H9 (cell line): ENCODE data around the gene EHD3. TPM values are rescaled to one million over a fixed set of nuclear protein-coding genes. Genes with fewer than 3 reads are reported as not detected.
A peak's percentile ranks its signal among the peaks of the same experiment; 100 is the strongest.

ENCODE experiments used
- DNase-seq: peaks from one replicate; pipeline ENCODE4 v3.0.0-alpha.2; 2017
- H2AFZ ChIP-seq: one replicate; pipeline ENCODE4 v1.6.1; 2013; ENCODE audit warnings: mild to moderate bottlenecking, low read length, control low read depth, moderate library complexity
- H2AK5ac ChIP-seq: 2 replicates; pipeline ENCODE4 v1.6.1; 2013; ENCODE audit warnings: low read length, control low read depth, mixed read lengths; ENCODE audit not compliant: insufficient read length
- H2BK120ac ChIP-seq: one replicate; pipeline ENCODE4 v1.6.1; 2013; ENCODE audit warnings: low read depth, mild to moderate bottlenecking, low read length, control low read depth, inconsistent platforms; ENCODE audit not compliant: poor library complexity, severe bottlenecking
- H2BK12ac ChIP-seq: 2 replicates; pipeline ENCODE4 v1.6.1; 2013; ENCODE audit warnings: low read length, control low read depth, mixed read lengths, low read depth; ENCODE audit not compliant: insufficient read length
- H2BK15ac ChIP-seq: 2 replicates; pipeline ENCODE4 v1.6.1; 2013; ENCODE audit warnings: low read depth, low read length, control low read depth
- H2BK20ac ChIP-seq: one replicate; pipeline ENCODE4 v1.6.1; 2013; ENCODE audit warnings: low read depth, mild to moderate bottlenecking, low read length, control low read depth, inconsistent platforms; ENCODE audit not compliant: poor library complexity, severe bottlenecking
- H2BK5ac ChIP-seq: 2 replicates; pipeline ENCODE4 v1.6.1; 2013; ENCODE audit warnings: low read length, control low read depth, mixed read lengths; ENCODE audit not compliant: insufficient read length
- H3K14ac ChIP-seq: 2 replicates; pipeline ENCODE4 v1.6.1; 2013; ENCODE audit warnings: low read length, control low read depth; ENCODE audit not compliant: insufficient read depth
- H3K18ac ChIP-seq: 2 replicates; pipeline ENCODE4 v1.6.1; 2013; ENCODE audit warnings: low read depth, mild to moderate bottlenecking, mixed read lengths, low read length, control low read depth; ENCODE audit not compliant: insufficient read length
- H3K23ac ChIP-seq: 2 replicates; pipeline ENCODE4 v1.6.1; 2013; ENCODE audit warnings: low read length, control low read depth, mixed read lengths, low read depth; ENCODE audit not compliant: insufficient read length
- H3K23me2 ChIP-seq: 2 replicates; pipeline ENCODE4 v1.6.1; 2013; ENCODE audit warnings: low read depth, mild to moderate bottlenecking, mixed read lengths, low read length, control low read depth; ENCODE audit not compliant: insufficient read length, poor library complexity, severe bottlenecking
- H3K27ac ChIP-seq: 2 replicates; pipeline ENCODE4 v1.5.1; 2013; ENCODE audit warnings: low read length, control low read depth, mixed read lengths, low read depth; ENCODE audit not compliant: insufficient read length
- H3K27me3 ChIP-seq: 2 replicates; pipeline ENCODE4 v1.6.1; 2013; ENCODE audit warnings: low read length, control low read depth, inconsistent platforms; ENCODE audit not compliant: insufficient read depth
- H3K4ac ChIP-seq: 2 replicates; pipeline ENCODE4 v1.6.1; 2013; ENCODE audit warnings: low read depth, mild to moderate bottlenecking, control low read depth, inconsistent platforms, low read length, moderate library complexity
- H3K4me1 ChIP-seq: 2 replicates; pipeline ENCODE4 v1.6.1; 2013; ENCODE audit warnings: low read length, control low read depth, inconsistent platforms; ENCODE audit not compliant: insufficient read depth
- H3K4me2 ChIP-seq: 2 replicates; pipeline ENCODE4 v1.6.1; 2013; ENCODE audit warnings: low read length, control low read depth, mixed read lengths; ENCODE audit not compliant: insufficient read length, insufficient read depth
- H3K56ac ChIP-seq: 2 replicates; pipeline ENCODE4 v1.6.1; 2013; ENCODE audit warnings: low read depth, mild to moderate bottlenecking, mixed read lengths, low read length, control low read depth; ENCODE audit not compliant: insufficient read length
- H3K79me1 ChIP-seq: 2 replicates; pipeline ENCODE4 v1.6.1; 2013; ENCODE audit warnings: low read depth, mild to moderate bottlenecking, moderate library complexity, low read length, control low read depth, inconsistent platforms; ENCODE audit not compliant: insufficient read depth, poor library complexity, severe bottlenecking
- H3K79me2 ChIP-seq: 2 replicates; pipeline ENCODE4 v1.6.1; 2013; ENCODE audit warnings: low read length, control low read depth, inconsistent platforms; ENCODE audit not compliant: insufficient read depth
- H3K9ac ChIP-seq: 2 replicates; pipeline ENCODE4 v1.6.1; 2013; ENCODE audit warnings: low read length, control low read depth, mixed read lengths; ENCODE audit not compliant: insufficient read length; ENCODE audit errors: extremely low read depth
- H3K9me3 ChIP-seq: one replicate; pipeline ENCODE4 v1.6.1; 2013; ENCODE audit warnings: low read depth, low read length, inconsistent platforms; ENCODE audit not compliant: control insufficient read depth
- H3T11ph ChIP-seq: one replicate; pipeline ENCODE4 v1.6.1; 2013; ENCODE audit warnings: mild to moderate bottlenecking, low read length, control low read depth, inconsistent platforms
- H4K20me1 ChIP-seq: one replicate; pipeline ENCODE4 v1.6.1; 2013; ENCODE audit not compliant: control insufficient read depth, insufficient read length, insufficient read depth
- H4K5ac ChIP-seq: 2 replicates; pipeline ENCODE4 v1.6.1; 2013; ENCODE audit warnings: low read depth, mild to moderate bottlenecking, mixed read lengths, low read length, control low read depth; ENCODE audit not compliant: insufficient read length
- H4K8ac ChIP-seq: replicated peaks from 2 replicates; pipeline ENCODE4 v1.6.1; 2013; ENCODE audit warnings: low read length, control low read depth, mixed read lengths, low read depth; ENCODE audit not compliant: insufficient read length
- H4K91ac ChIP-seq: 2 replicates; pipeline ENCODE4 v1.6.1; 2013; ENCODE audit warnings: low read depth, mild to moderate bottlenecking, moderate library complexity, mixed read lengths, low read length, control low read depth; ENCODE audit not compliant: insufficient read length
- H3K27ac Mint-ChIP-seq, 3 experiments: 2 replicates in 2 of 3; 3 replicates in 1 of 3; pipeline ENCODE4 v1.8.0; 2020 to 2021; ENCODE audit warnings: mixed read lengths in 3 of 3, mild to moderate bottlenecking in 1 of 3, moderate library complexity in 1 of 3
- H3K27me3 Mint-ChIP-seq: 2 replicates; pipeline ENCODE4 v1.8.0; 2021; ENCODE audit warnings: low read depth, mild to moderate bottlenecking, moderate library complexity, mixed read lengths
- H3K36me3 Mint-ChIP-seq, 3 experiments: 2 replicates in 2 of 3; 3 replicates in 1 of 3; pipeline ENCODE4 v1.8.0; 2020 to 2021; ENCODE audit warnings: low read depth in 3 of 3, mixed read lengths in 3 of 3; ENCODE audit not compliant: insufficient read depth in 1 of 3
- H3K4me1 Mint-ChIP-seq, 2 experiments: 2 replicates each; pipeline ENCODE4 v1.8.0; 2020; ENCODE audit warnings: mixed read lengths in 2 of 2
- H3K4me3 Mint-ChIP-seq, 2 experiments: 2 replicates in 1 of 2; 3 replicates in 1 of 2; pipeline ENCODE4 v1.8.0; 2020 to 2021; ENCODE audit warnings: mild to moderate bottlenecking in 2 of 2, mixed read lengths in 2 of 2, moderate library complexity in 1 of 2
- H3K9me3 Mint-ChIP-seq, 2 experiments: 2 replicates in 1 of 2; 3 replicates in 1 of 2; pipeline ENCODE4 v1.8.0; 2020; ENCODE audit warnings: mild to moderate bottlenecking in 2 of 2, mixed read lengths in 2 of 2, moderate library complexity in 1 of 2
- CTCF ChIP-seq: fragments of 200-600 bp; sonication (generic); conservative IDR thresholded peaks from 3 replicates; pipeline ENCODE4 v1.8.0; 2021; ENCODE audit warnings: antibody characterized with exemption, mild to moderate bottlenecking
- WGBS: extraction: QIAGEN DNeasy Blood & Tissue Kit; methylation state at CpG from one replicate; pipeline ENCODE4 v1.1.7; 2013; ENCODE audit warnings: missing lambda C conversion rate, low lambda C conversion rate, mixed read lengths; ENCODE audit not compliant: insufficient read length; ENCODE audit errors: extremely low coverage; 5-methylcytosine and 5-hydroxymethylcytosine counted together
- total RNA-seq: library from RNA; stranded (reverse); gene quantifications from 2 replicates; pipeline ENCODE4 v1.2.1, GENCODE V29; 2021

Gene EHD3
- total RNA-seq, 1 experiment from 2014 or later, result 8.3 TPM

- no peak overlapping the region for H2BK12ac ChIP-seq
- H4K20me1 ChIP-seq, result no peaks in the 10 kb centered on the region
- no peak overlapping the region for H4K8ac ChIP-seq
- H2BK20ac ChIP-seq, result no peak overlapping the region
- H3K4me2 ChIP-seq, result no peak overlapping the region
- H3K4me1 ChIP-seq, result no peaks in the 10 kb centered on the region
- no peaks in the 10 kb centered on the region for H3K79me2 ChIP-seq
- no peak overlapping the region for H3K18ac ChIP-seq
- H3K9me3 ChIP-seq, result no peaks in the 10 kb centered on the region
- Mint-ChIP-seq H3K9me3 (no peaks in the 10 kb centered on the region), H3K36me3 (peaks cover 2 to 20% (median 9%) of the 10 kb centered on the region in 3 experiments; a peak in 4 of 7 replicates), H3K4me3 (no peak overlapping the region), H3K4me1 (peaks cover 5 to 22% of the 10 kb centered on the region in 2 experiments), H3K27me3 (no peaks in the 10 kb centered on the region; the same call in 1 of the 2 replicates), H3K27ac (no peak overlapping the region)
- H2BK5ac ChIP-seq, result no peak overlapping the region
- no peak overlapping the region for H3K4ac ChIP-seq
- no peak overlapping the region; the same call in 1 of the 2 replicates for H2BK15ac ChIP-seq
- no peak overlapping the region for H3K9ac ChIP-seq
- no peak overlapping the region for H2BK120ac ChIP-seq
- no peak overlapping the region for H3K23ac ChIP-seq
- H2AFZ ChIP-seq, result no peak overlapping the region
- H3K56ac ChIP-seq, result no peak overlapping the region
- no peaks in the 10 kb centered on the region for H3K23me2 ChIP-seq
- peak; percentile 8 for DNase-seq
- H4K5ac ChIP-seq, result no peak overlapping the region
- WGBS, result no CpG with 5 or more reads among the region's 15 CpGs
- H3T11ph ChIP-seq, result no peak overlapping the region
- H3K27me3 ChIP-seq, result no peaks in the 10 kb centered on the region
- H3K79me1 ChIP-seq, result no peaks in the 10 kb centered on the region
- no peak overlapping the region for H4K91ac ChIP-seq
- no peak overlapping the region; the same call in 1 of the 2 replicates for H3K14ac ChIP-seq
- no peak for TF ChIP-seq CTCF
- H3K27ac ChIP-seq, result no peak overlapping the region
- no peak overlapping the region for H2AK5ac ChIP-seq
Observed at GRCh38 chr2:31249009-31249690, 15.2 kb downstream of the EHD3 start.
